OCI-LY3 (cell line): ENCODE measurements around the gene ARPC1B.

Experiments used
- H2AFZ ChIP-seq: fragments of 200-600, 300-600 bp; shearing (Covaris generic); 2 replicates; pipeline ENCODE4 v1.6.0; 2014; ENCODE audit warnings: antibody characterized with exemption, low read depth, low read length
- H3K27ac ChIP-seq: fragments of 200-600, 300-600 bp; sonication (generic); 2 replicates; pipeline ENCODE4 v1.5.1; 2014; ENCODE audit warnings: mild to moderate bottlenecking, low read length, moderate library complexity, mixed read lengths
- H3K27me3 ChIP-seq: fragments of 200-600, 300-600 bp; sonication (generic); 2 replicates; pipeline ENCODE4 v1.6.1; 2014; ENCODE audit warnings: low read depth, low read length, mixed read lengths
- H3K36me3 ChIP-seq: fragments of 200-600, 300-600 bp; sonication (generic); replicated peaks from 2 replicates; pipeline ENCODE3; 2014; ENCODE audit warnings: low read depth, low read length, mixed read lengths
- H3K4me1 ChIP-seq: fragments of 300-600, 200-600 bp; sonication (generic); 2 replicates; pipeline ENCODE4 v1.6.1; 2014; ENCODE audit warnings: low read length, mixed read lengths
- H3K4me2 ChIP-seq: fragments of 200-600, 300-600 bp; sonication (generic); 2 replicates; pipeline ENCODE4 v1.6.1; 2014; ENCODE audit warnings: low read length, mixed read lengths
- H3K4me3 ChIP-seq: fragments of 300-600, 200-600 bp; sonication (generic); 2 replicates; pipeline ENCODE4 v1.5.1; 2014; ENCODE audit warnings: antibody characterized with exemption, mild to moderate bottlenecking, low read length, moderate library complexity
- H3K79me2 ChIP-seq: fragments of 300-600, 200-600 bp; shearing (Covaris generic); 2 replicates; pipeline ENCODE4 v1.6.1; 2014; ENCODE audit warnings: mild to moderate bottlenecking, low read length, mixed read lengths
- H3K9ac ChIP-seq: fragments of 300-600, 200-600 bp; shearing (Covaris generic); 2 replicates; pipeline ENCODE4 v1.6.0; 2014; ENCODE audit warnings: mild to moderate bottlenecking, low read length, moderate library complexity
- H3K9me3 ChIP-seq: fragments of 200-600, 300-600 bp; shearing (Covaris generic); 2 replicates; pipeline ENCODE4 v1.6.1; 2014; ENCODE audit warnings: low read length, mixed read lengths; ENCODE audit not compliant: insufficient read depth
- H4K20me1 ChIP-seq: fragments of 200-600, 300-600 bp; sonication (generic); 2 replicates; pipeline ENCODE4 v1.6.1; 2016; ENCODE audit warnings: low read length, mixed read lengths; ENCODE audit not compliant: insufficient read depth
- EZH2phosphoT487 ChIP-seq: fragments of 200-600 bp; shearing (Covaris generic); IDR thresholded peaks from 2 replicates; pipeline ENCODE4 v1.6.1; 2018; ENCODE audit warnings: antibody characterized with exemption, mixed run types, low read depth
- TF ChIP-seq, protein P1 (sequence below): fragments of 200-600, 300-600 bp; sonication (generic); IDR thresholded peaks from 2 replicates; pipeline ENCODE4 v1.5.1; 2014; ENCODE audit warnings: antibody characterized with exemption, low read length, low read depth

Gene ARPC1B

GRCh38 chr7:99420986-99421385, 46.5 kb downstream of the ARPC1B start:
- H3K4me3 ChIP-seq = no peak overlapping the region
- peaks cover 7% of the 10 kb centered on the region; the same call in 1 of the 2 replicates for H3K79me2 ChIP-seq
- no peak overlapping the region for H2AFZ ChIP-seq
- no peak overlapping the region for H3K27ac ChIP-seq
- H4K20me1 ChIP-seq = peaks cover 4% of the 10 kb centered on the region; the same call in 1 of the 2 replicates
- TF ChIP-seq, protein P1, sequence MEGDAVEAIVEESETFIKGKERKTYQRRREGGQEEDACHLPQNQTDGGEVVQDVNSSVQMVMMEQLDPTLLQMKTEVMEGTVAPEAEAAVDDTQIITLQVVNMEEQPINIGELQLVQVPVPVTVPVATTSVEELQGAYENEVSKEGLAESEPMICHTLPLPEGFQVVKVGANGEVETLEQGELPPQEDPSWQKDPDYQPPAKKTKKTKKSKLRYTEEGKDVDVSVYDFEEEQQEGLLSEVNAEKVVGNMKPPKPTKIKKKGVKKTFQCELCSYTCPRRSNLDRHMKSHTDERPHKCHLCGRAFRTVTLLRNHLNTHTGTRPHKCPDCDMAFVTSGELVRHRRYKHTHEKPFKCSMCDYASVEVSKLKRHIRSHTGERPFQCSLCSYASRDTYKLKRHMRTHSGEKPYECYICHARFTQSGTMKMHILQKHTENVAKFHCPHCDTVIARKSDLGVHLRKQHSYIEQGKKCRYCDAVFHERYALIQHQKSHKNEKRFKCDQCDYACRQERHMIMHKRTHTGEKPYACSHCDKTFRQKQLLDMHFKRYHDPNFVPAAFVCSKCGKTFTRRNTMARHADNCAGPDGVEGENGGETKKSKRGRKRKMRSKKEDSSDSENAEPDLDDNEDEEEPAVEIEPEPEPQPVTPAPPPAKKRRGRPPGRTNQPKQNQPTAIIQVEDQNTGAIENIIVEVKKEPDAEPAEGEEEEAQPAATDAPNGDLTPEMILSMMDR = no peak
- no peak for TF ChIP-seq EZH2phosphoT487
- no peaks in the 10 kb centered on the region for H3K4me1 ChIP-seq
- peaks cover 43% of the 10 kb centered on the region for H3K36me3 ChIP-seq
- no peak overlapping the region for H3K4me2 ChIP-seq
- H3K27me3 ChIP-seq = no peaks in the 10 kb centered on the region
- no peak overlapping the region for H3K9ac ChIP-seq
- no peaks in the 10 kb centered on the region for H3K9me3 ChIP-seq

GRCh38 chr7:99422186-99422585, 47.7 kb downstream of the ARPC1B start:
- Histone ChIP-seq H3K36me3 (peaks cover 37% of the 10 kb centered on the region), H3K79me2 (peaks cover 5% of the 10 kb centered on the region; the same call in 1 of the 2 replicates), H4K20me1 (peaks cover 4% of the 10 kb centered on the region; the same call in 1 of the 2 replicates), H3K4me1 (no peaks in the 10 kb centered on the region), H3K27me3 (no peaks in the 10 kb centered on the region), H3K9ac (no peak overlapping the region), H2AFZ (no peak overlapping the region), H3K27ac (no peak overlapping the region), H3K9me3 (no peaks in the 10 kb centered on the region), H3K4me3 (no peak overlapping the region), H3K4me2 (no peak overlapping the region)
- TF ChIP-seq, protein P1 = no peak
- TF ChIP-seq EZH2phosphoT487 = no peak

DNA sequence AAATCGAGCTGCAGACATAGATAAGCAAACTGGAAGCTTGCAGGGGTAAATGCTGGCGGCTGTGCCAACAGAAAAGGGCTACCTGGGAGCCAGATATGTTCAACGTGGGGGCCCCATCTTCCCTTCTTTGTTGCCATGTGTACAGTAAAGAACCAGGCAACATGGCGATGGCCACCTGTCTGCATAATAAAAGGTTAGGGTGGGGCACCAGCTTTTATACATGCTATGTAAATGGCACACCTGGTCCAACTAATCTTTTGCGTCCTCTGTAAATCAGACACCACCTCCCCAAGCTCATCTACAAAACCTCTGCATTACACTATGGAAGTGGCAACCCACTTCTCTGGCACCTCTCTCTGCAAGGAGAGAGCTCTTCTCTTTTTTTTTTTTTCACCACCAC, 48.1 kb downstream of the ARPC1B start:
- H3K27me3 ChIP-seq = no peaks in the 10 kb centered on the region
- no peak overlapping the region for H3K9ac ChIP-seq
- no peaks in the 10 kb centered on the region for H3K4me1 ChIP-seq
- peaks cover 1% of the 10 kb centered on the region; the same call in 1 of the 2 replicates for H4K20me1 ChIP-seq
- no peak overlapping the region for H3K4me3 ChIP-seq
- no peak overlapping the region for H3K27ac ChIP-seq
- H2AFZ ChIP-seq = no peak overlapping the region
- H3K79me2 ChIP-seq = peaks cover 5% of the 10 kb centered on the region; the same call in 1 of the 2 replicates
- H3K4me2 ChIP-seq = no peak overlapping the region
- TF ChIP-seq EZH2phosphoT487 = no peak
- TF ChIP-seq, protein P1 = no peak
- no peaks in the 10 kb centered on the region for H3K9me3 ChIP-seq
- peaks cover 32% of the 10 kb centered on the region for H3K36me3 ChIP-seq

- H3K79me2 ChIP-seq = peaks cover 2% of the 10 kb centered on the region; the same call in 1 of the 2 replicates
- no peak for TF ChIP-seq EZH2phosphoT487
- TF ChIP-seq, protein P1 = no peak
- H3K9ac ChIP-seq = no peak overlapping the region
- H3K4me3 ChIP-seq = no peak overlapping the region
- H3K27ac ChIP-seq = no peak overlapping the region
- no peaks in the 10 kb centered on the region for H4K20me1 ChIP-seq
- H3K4me1 ChIP-seq = no peaks in the 10 kb centered on the region
- H3K4me2 ChIP-seq = no peak overlapping the region
- H2AFZ ChIP-seq = no peak overlapping the region
- H3K36me3 ChIP-seq = peaks cover 21% of the 10 kb centered on the region
- no peaks in the 10 kb centered on the region for H3K27me3 ChIP-seq
- H3K9me3 ChIP-seq = no peaks in the 10 kb centered on the region
These were observed 50.6 kb downstream of the ARPC1B start for GRCh38 chr7:99424932-99425730.
